Measurements from ENCODE around the gene CCDC28A.
A peak's percentile ranks its signal among the peaks of the same experiment; 100 is the strongest.

CCDC28A gene

GRCh38 chr6:138803861-138804260, 30.3 kb downstream of the CCDC28A start:
- H3K4me3 ChIP-seq (replicated peaks in 1 of 2; ENCODE audit: low read depth in 2 of 2, low read length in 2 of 2), result no peak overlapping the region
- TF ChIP-seq CTCF (IDR thresholded peaks at IDR 0.05; ENCODE audit: low read depth, low read length), result no peak
- DNase-seq (ENCODE audit: low read depth in 2 of 2), result peak; percentile 16 to 49

- TF ChIP-seq CTCF (IDR thresholded peaks at IDR 0.05; ENCODE audit: low read depth, low read length), result no peak
- DNase-seq (ENCODE audit: low read depth in 2 of 2), result peak; percentile 41 to 76
- no peak overlapping the region for H3K4me3 ChIP-seq (replicated peaks in 1 of 2; ENCODE audit: low read depth in 2 of 2, low read length in 2 of 2)
These were observed 31.6 kb downstream of the CCDC28A start for GRCh38 chr6:138805016-138805765.

GRCh38 chr6:138806889-138807288, 33.3 kb downstream of the CCDC28A start:
- H3K4me3 ChIP-seq (replicated peaks in 1 of 2; ENCODE audit: low read depth in 2 of 2, low read length in 2 of 2), result no peak overlapping the region
- no peak for DNase-seq (ENCODE audit: low read depth in 2 of 2)
- TF ChIP-seq CTCF (IDR thresholded peaks at IDR 0.05; ENCODE audit: low read depth, low read length), result no peak

- TF ChIP-seq CTCF (IDR thresholded peaks at IDR 0.05; ENCODE audit: low read depth, low read length), result no peak
- no peak overlapping the region for H3K4me3 ChIP-seq (replicated peaks in 1 of 2; ENCODE audit: low read depth in 2 of 2, low read length in 2 of 2)
- DNase-seq (ENCODE audit: low read depth in 2 of 2), result no peak
These were observed 36.1 kb downstream of the CCDC28A start for GRCh38 chr6:138809677-138810076.

- DNase-seq (ENCODE audit: low read depth in 2 of 2), result no peak
- TF ChIP-seq CTCF (IDR thresholded peaks at IDR 0.05; ENCODE audit: low read depth, low read length), result no peak
- no peak overlapping the region for H3K4me3 ChIP-seq (replicated peaks in 1 of 2; ENCODE audit: low read depth in 2 of 2, low read length in 2 of 2)
These were observed 38.3 kb downstream of the CCDC28A start for GRCh38 chr6:138811866-138812265.

- no peak for DNase-seq (ENCODE audit: low read depth in 2 of 2)
- H3K4me3 ChIP-seq (replicated peaks in 1 of 2; ENCODE audit: low read depth in 2 of 2, low read length in 2 of 2), result no peak overlapping the region
- no peak for TF ChIP-seq CTCF (IDR thresholded peaks at IDR 0.05; ENCODE audit: low read depth, low read length)
These were observed 40.7 kb downstream of the CCDC28A start for GRCh38 chr6:138814179-138814834.

Measured in cardiac fibroblast (primary cell).